Measurements from ENCODE around the gene STK38. TPM values are rescaled to one million over a fixed set of nuclear protein-coding genes. Genes with fewer than 3 reads are reported as not detected.
A peak's percentile ranks its signal among the peaks of the same experiment; 100 is the strongest.

STK38 gene
- total RNA-seq, 1 experiment from 2014 or later: 67.6 TPM

DNA sequence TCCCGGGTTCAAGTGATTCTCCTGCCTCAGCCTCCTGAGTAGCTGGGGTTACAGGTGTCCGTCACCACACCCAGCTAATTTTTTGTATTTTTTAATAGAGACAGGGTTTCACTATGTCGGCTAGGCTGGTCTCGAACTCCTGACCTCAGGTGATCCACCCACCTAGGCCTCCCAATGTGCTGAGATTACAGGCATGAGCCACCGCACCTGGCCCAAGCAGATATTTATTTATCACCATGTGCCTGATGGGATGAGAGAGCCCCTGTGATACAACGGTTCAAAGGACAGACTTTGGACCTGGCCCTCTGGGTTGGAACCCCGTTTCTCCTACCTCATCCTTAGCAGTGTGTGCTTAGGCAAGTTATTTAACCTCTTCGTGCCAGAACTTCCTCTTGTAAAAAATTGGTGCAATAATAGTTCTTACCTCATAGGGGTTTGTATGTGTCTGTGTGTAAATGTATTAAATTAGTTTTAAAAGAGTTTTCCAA lies 19.2 kb upstream of the STK38 start:
- DNase-seq (ENCODE audit: low read depth): no peak

DNA sequence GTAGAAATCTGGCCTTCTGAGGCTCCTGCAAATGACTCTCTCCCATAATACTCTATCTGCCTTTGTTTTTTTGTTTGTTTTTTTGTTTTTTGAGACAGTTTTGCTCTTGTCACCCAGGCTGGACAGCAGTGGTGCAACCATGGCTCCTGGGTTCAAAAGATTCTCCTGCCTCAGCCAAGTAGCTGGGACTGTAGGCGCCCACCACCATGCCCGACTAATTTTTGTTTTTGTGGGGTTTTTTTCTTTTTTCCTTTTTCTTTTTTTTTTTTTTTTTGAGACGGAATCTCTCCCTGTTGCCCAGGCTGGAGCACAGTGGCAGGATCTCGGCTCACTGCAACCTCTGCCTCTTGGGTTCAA lies 16.6 kb upstream of the STK38 start:
- DNase-seq (ENCODE audit: low read depth): no peak

- no peak for DNase-seq (ENCODE audit: low read depth)
These were observed 16.1 kb upstream of the STK38 start for GRCh38 chr6:36563237-36563927.

GRCh38 chr6:36560822-36561221 lies 13.5 kb upstream of the STK38 start:
- DNase-seq (ENCODE audit: low read depth): no peak

- DNase-seq (ENCODE audit: low read depth): no peak
These were observed 11.9 kb upstream of the STK38 start for GRCh38 chr6:36559011-36559793.

DNA sequence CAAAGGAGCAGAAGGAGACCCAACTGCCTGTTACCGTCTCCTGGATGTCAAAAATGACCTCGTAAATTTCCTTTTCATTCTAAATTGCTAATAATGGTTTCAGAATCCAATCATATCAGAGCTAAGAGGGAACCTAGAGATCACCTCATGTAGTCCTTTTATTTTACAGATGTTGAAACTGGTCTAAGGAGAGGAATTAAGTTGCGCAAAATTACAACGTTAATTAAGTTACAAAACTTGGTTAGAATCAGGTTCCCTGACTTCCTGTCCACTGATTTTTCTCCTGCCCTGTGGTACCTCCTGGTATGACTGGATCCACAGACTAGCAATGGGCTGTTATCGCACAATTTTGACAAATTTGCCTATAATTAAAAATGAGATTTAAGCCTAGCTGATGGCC lies 9.0 kb upstream of the STK38 start:
- DNase-seq (ENCODE audit: low read depth): no peak

DNA sequence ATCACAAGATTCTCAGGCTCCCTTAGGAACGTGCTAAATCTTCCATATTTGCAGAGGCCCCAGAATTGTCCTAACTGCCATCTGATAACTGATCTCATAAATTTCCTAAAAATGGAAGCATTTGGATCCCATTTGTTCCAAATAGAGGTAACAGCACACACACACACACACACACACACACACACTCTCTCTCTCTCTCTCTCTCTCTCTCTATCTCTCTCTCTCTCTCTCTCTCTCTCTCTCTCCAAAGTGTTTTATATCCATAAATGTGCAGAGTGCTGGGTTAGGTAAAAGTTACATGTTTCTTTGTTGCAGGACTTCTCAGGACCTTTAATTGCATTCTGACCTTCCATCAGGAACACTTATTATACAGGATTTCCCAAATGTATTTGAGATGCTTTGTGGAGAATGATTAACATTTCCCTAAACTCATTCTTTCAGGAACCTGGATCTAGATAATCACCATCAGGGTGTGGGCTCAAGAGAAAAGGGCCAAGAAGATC lies 8.5 kb upstream of the STK38 start:
- DNase-seq (ENCODE audit: low read depth): no peak

- no peak for DNase-seq (ENCODE audit: low read depth)
These were observed 3.3 kb upstream of the STK38 start for GRCh38 chr6:36550473-36551000.

GRCh38 chr6:36548401-36548743 lies 1.1 kb upstream of the STK38 start:
- no peak for DNase-seq (ENCODE audit: low read depth)

DNA sequence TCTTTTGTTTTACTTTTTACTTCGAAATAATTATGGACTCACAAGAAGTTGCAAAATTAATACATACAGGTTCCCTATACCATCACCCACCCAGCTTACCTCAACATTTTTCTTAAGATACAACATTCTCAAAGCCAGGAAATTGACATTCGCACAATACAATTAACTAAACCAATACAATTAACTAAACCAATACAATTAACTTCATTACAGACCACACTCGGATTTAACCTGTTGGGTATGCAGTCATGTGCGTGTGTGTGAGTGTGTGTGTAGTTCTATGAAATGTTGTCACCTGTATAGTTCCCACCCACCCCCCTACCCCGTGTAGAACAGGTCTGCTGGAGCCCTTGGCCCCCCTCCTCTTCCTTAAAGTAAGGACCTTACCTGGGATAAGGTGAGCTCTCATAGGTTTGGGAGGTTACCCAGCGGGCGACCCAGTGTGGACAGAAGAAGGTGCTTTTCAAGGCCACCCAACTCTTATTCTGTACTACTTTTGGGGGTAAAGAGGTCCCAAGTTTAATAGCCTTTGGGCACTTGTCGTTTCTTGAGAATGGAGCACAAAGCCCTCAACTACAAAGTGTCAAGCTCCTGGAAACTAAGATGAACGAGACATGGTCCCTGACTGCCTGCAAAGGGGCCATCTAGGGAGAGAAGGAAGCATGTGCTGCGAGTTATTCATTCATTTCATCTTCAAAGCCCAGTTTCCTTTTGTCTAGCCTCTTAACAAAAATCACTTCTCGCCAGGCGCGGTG lies 544 bp upstream of the STK38 start:
- DNase-seq (ENCODE audit: low read depth): no peak

- peak; percentile 62 for DNase-seq (ENCODE audit: low read depth)
These were observed 865 bp downstream of the STK38 start for GRCh38 chr6:36546308-36546919.

- no peak for DNase-seq (ENCODE audit: low read depth)
These were observed 1.4 kb downstream of the STK38 start for GRCh38 chr6:36545767-36546307.

DNA sequence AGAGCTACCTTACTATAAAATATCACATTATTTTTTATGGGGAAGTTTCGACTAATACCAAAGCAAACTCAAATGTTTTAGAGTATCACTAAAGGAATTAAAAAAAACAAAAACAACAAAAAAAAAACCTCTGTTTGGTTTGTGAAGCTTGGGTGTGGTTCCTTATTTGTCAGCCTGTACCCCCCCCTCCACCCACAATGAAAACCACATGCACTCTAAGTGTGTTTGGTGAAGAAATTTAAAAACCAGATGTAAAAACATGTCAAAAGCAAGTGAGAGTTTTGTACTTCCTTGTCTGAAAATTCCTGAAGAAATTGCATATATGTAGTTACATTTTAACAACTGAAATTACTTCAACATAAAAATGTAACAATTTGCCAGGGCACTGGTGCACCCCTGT lies 3.1 kb downstream of the STK38 start:
- peak; percentile 18 for DNase-seq (ENCODE audit: low read depth)

- no peak for DNase-seq (ENCODE audit: low read depth)
These were observed 5.2 kb downstream of the STK38 start for GRCh38 chr6:36542041-36542440.

DNA sequence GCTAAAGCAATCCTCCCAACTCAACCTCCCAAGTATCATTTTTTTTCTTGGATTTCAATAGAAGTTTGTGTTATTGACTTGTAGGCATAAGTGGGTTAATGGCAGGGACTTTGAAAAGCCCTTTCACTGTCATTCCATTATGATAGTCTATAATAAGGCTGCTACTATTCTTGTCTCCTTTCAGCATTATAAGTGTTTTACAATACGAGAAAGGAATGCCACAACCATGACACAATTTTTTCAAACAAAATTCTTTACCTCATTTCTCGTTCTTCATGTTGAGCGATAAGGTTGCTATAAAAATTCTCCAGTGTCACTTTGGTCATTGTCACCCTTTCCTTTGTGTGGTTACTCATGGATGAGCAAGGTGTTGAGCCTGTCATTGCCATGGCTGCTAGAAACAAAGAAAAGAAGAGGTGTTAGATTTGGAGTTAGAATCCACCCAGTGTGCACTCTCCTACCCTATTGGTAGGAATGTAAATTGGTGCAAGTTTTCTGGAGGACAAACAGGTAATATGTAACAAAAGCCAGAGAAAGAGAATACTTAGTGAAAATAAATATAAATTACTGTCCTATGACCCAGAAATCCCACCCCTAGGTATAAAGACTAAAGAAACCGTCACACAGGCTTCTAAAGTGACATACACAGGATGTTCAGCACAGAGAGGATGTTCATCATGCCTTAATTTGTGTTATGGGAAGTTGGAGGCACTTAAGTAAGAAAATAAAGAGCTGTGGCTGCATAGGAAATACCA lies 7.3 kb downstream of the STK38 start:
- DNase-seq (ENCODE audit: low read depth): peak; percentile 18

- DNase-seq (ENCODE audit: low read depth): no peak
These were observed 10.3 kb downstream of the STK38 start for GRCh38 chr6:36536873-36537547.

GRCh38 chr6:36533321-36533720 lies 14.0 kb downstream of the STK38 start:
- no peak for DNase-seq (ENCODE audit: low read depth)

- DNase-seq (ENCODE audit: low read depth): no peak
These were observed 21.2 kb downstream of the STK38 start for GRCh38 chr6:36526066-36526465.

- no peak for DNase-seq (ENCODE audit: low read depth)
These were observed 21.9 kb downstream of the STK38 start for GRCh38 chr6:36525346-36525745.

DNA sequence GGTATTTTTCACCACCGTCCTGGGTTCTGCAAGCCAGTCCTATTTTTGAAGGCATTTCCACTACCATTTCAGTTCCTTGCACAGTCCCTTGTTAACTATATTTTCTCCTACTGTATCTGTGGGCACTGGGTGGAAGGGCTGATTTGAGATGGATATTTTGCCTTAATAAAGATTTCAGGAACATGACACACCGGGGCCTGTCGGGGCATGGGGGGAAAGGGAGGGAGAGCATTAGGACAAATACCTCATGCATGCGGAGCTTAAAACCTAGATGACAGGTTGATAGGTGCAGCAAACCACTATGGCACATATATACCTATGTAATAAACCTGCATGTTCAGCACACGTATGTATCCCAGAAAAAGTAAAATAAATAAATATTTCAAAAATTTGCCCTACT lies 22.4 kb downstream of the STK38 start:
- no peak for DNase-seq (ENCODE audit: low read depth)

Data from M059J (cell line).